DLD1 (cell line): Measurements from ENCODE around the gene RBM15.

Source experiments
- in situ Hi-C: cut with HindIII; loops from 2 replicates; pipeline ENCODE4 v1.10.0; 2017; ENCODE audit warnings: low sequenced_read_pairs

The RBM15 gene

GRCh38 chr1:110338886-110339406, at the start of gene RBM15:
Gene RBM15 (plus strand): TSS chr1:110339377. CDS start chr1:110339406, 29 bp downstream.
- in situ Hi-C loops = no loop called here

- in situ Hi-C loops = no loop called here
Measured at GRCh38 chr1:110291241-110292030, 47.7 kb upstream of the RBM15 start.

GRCh38 chr1:110292031-110292741, 47.0 kb upstream of the RBM15 start:
- in situ Hi-C loops = no loop called here

- in situ Hi-C loops = no loop called here
Measured at GRCh38 chr1:110293601-110294104, 45.5 kb upstream of the RBM15 start.

- in situ Hi-C loops = no loop called here
Measured at GRCh38 chr1:110294308-110294707, 44.9 kb upstream of the RBM15 start.

- in situ Hi-C loops = no loop called here
Measured at GRCh38 chr1:110298991-110299390, 40.2 kb upstream of the RBM15 start.

- in situ Hi-C loops = no loop called here
Measured at GRCh38 chr1:110300412-110301085, 38.6 kb upstream of the RBM15 start.

GRCh38 chr1:110302836-110303235, 36.3 kb upstream of the RBM15 start:
- in situ Hi-C loops = no loop called here

GRCh38 chr1:110305900-110306420, 33.2 kb upstream of the RBM15 start:
- in situ Hi-C loops = no loop called here

- in situ Hi-C loops = no loop called here
Measured at GRCh38 chr1:110307239-110307974, 31.8 kb upstream of the RBM15 start.

GRCh38 chr1:110308247-110308646, 30.9 kb upstream of the RBM15 start:
- in situ Hi-C loops = no loop called here

GRCh38 chr1:110309139-110309538, 30.0 kb upstream of the RBM15 start:
- in situ Hi-C loops = no loop called here

- in situ Hi-C loops = no loop called here
Measured at GRCh38 chr1:110309767-110310166, 29.4 kb upstream of the RBM15 start.

GRCh38 chr1:110310300-110310699, 28.9 kb upstream of the RBM15 start:
- in situ Hi-C loops = no loop called here

- in situ Hi-C loops = no loop called here
Measured at GRCh38 chr1:110312188-110313121, 26.7 kb upstream of the RBM15 start.

GRCh38 chr1:110316735-110317134, 22.4 kb upstream of the RBM15 start:
- in situ Hi-C loops = no loop called here

GRCh38 chr1:110318046-110318445, 21.1 kb upstream of the RBM15 start:
- in situ Hi-C loops = no loop called here

- in situ Hi-C loops = no loop called here
Measured at GRCh38 chr1:110319332-110320167, 19.6 kb upstream of the RBM15 start.
